HepG2 (cell line): ENCODE measurements around the gene GAS2L2.

Source experiments
- CTCF ChIP-seq: sonication (generic); formaldehyde crosslinking; IDR thresholded peaks from 2 replicates; pipeline ENCODE4 v1.5.0; 2020; ENCODE audit warnings: mild to moderate bottlenecking, missing genetic modification reagents, moderate library complexity
- HINFP ChIP-seq: sonication (generic); formaldehyde crosslinking; IDR thresholded peaks from 2 replicates; pipeline ENCODE4 v1.4.0; 2020; ENCODE audit warnings: low read depth, mild to moderate bottlenecking, missing genetic modification reagents
- NFYB ChIP-seq: sonication (generic); formaldehyde crosslinking; IDR thresholded peaks from 2 replicates; pipeline ENCODE4 v1.4.0; 2020; ENCODE audit warnings: missing genetic modification reagents
- SETDB1 ChIP-seq: sonication (generic); formaldehyde crosslinking; IDR thresholded peaks from 2 replicates; pipeline ENCODE4 v1.5.1; 2020; ENCODE audit warnings: missing genetic modification reagents, mild to moderate bottlenecking, borderline replicate concordance
- ZNF709 ChIP-seq: sonication (generic); formaldehyde crosslinking; IDR thresholded peaks from 2 replicates; pipeline ENCODE4 v1.5.0; 2020; ENCODE audit warnings: mild to moderate bottlenecking, missing genetic modification reagents

DNA sequence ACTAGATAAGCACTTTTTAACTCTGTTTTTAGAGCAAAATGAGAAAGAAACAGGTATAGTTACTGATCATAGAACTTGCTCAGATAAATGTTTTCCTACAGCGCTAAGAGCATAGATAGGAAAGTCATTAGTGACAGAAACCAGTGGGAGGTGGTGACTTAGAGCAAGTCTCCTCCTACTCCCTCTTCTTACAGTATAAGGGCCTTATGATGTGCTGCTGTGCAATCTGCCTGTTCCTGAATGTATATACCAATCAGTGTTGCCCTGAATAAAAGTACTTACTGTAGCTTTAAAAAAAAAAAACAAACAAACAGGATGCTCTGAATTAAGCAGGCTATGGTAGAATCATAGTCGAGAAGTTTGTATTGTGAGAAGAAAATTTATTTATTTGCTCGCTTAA is 44.9 kb downstream of the GAS2L2 start:
- TF ChIP-seq SETDB1 (no peak), HINFP (no peak), ZNF709 (no peak), CTCF (CRISPR knock-in tag) (no peak), NFYB (CRISPR knock-in tag) (no peak)
